HG02588 (cell line): ENCODE data around the gene POLR3C.
"Not testable (repeated sequence)": the region's sequence is repeated elsewhere in the genome, so short reads cannot be mapped to it uniquely, and the experiment has no call there.

Experiments used
- ATAC-seq: cut with Tn5 transposase; IDR thresholded peaks from one replicate; pipeline ENCODE4 v1.9.1; 2021; ENCODE audit warnings: mild to moderate bottlenecking, moderate library complexity; ENCODE audit not compliant: unreplicated experiment

Gene POLR3C, protein sequence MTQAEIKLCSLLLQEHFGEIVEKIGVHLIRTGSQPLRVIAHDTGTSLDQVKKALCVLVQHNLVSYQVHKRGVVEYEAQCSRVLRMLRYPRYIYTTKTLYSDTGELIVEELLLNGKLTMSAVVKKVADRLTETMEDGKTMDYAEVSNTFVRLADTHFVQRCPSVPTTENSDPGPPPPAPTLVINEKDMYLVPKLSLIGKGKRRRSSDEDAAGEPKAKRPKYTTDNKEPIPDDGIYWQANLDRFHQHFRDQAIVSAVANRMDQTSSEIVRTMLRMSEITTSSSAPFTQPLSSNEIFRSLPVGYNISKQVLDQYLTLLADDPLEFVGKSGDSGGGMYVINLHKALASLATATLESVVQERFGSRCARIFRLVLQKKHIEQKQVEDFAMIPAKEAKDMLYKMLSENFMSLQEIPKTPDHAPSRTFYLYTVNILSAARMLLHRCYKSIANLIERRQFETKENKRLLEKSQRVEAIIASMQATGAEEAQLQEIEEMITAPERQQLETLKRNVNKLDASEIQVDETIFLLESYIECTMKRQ

DNA sequence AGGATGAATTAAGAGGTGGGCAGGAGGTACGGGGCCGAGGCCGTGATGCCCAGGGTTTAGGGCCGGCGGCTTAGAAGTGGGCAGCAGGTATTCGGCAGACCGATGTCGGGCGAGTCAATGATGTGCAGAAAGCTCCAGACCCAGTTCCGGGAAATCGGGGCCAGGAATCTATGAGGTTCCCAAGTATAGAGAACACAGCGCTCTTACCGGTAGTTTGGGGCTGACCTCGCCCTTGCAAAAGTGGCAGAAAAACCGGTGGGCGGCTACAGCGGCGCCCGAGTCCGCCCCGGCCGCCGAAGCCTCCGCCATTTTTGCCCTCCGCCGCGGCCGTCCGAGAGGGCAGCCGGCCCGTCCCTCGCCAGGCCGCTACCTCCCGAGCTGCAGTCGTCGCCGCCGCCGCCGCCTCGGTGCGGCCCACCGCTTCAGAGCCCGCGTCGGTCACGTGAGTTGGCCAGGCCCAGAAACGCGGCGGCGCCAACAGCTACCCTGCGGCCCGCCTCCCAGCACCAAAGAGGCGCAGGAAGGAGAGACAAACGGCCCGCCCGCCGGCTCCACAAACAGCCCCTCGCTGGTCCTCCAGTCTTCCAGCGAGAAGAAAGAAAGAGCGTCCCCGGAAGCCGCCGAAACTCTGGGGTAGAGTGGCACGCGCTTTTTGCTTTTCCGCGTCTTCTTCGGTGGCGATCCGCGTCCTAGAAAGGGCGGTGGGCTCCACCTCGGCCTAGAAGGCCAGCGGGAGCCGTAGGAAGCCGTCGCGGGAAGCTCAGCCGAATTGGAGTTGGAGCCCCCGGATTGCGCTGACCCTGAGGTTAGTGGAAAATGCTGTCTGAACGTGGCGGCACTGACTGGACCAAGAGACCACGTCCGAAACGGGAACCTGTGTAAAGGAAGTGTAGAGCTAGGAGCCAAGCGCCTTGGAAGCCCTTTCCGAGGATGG is at the start of gene POLR3C, which contains the start of gene RNF115:
POLR3C (plus strand) TSS at position 636 of the 934 bp plus-strand sequence. CDS start 1,577 bp downstream, outside the sequence.
RNF115 (minus strand) TSS at position 531 of the 934 bp plus-strand sequence; CDS start at position 309, 222 bp downstream.
- peak; percentile 80 for ATAC-seq

- no peak for ATAC-seq
Observed at GRCh38 chr1:145777357-145778145, 46.4 kb upstream of the POLR3C start.

DNA sequence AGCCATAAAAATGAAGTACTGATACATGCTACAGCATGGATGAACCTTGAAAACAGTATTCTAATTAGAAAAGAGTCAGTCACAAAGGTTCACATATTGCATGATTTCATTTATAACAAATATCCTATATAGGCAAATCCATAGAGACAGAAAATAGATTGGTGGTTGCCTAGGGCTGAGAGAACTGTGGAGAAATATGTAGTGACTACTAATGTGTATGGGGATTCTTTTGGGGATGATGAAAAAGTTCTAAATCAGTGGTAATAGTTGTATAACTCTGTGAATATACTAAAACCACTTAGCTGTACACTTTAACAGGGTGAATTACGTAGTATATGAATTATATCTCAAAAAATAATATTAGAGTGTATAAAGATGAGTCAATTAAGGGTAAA is 45.9 kb upstream of the POLR3C start:
- no peak for ATAC-seq

DNA sequence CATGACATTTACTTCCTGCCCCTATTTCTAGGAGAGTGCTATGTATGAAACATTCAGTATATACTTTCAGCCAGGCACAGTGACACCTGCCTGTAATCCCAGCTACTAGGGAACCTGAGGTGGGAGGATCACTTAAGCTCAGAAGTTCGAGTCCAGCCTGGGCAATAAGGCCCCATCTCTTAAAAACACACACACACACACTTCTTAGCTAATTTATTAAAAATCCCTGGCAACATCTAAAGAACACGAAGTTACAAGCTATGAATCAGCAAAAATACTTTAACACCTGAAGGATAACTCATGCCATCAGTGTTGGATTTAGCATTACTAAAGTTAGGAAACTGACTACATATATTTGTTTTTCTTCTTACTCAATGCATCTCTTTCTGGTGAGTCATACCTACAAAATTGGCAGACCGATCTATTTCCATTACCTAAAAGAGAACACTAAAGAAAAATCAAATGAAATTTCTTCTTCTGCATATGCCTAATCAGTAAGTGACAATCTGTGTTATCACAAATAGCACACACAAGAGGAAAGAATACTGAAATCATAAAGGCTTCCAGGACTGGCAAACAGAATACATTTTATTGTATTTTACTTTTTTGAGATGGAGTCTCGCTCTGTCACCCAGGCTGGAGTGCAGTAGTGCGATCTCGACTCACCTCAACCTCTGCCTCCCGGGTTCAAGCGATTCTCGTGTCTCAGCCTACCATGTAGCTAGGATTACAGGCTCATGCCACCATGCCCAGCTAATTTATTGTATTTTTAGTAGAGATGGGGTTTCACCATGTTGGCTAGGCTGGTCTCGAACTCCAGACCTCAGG is 41.5 kb upstream of the POLR3C start:
- ATAC-seq: no peak

GRCh38 chr1:145784409-145784808 is 39.6 kb upstream of the POLR3C start:
- ATAC-seq: no peak

- ATAC-seq: no peak
Observed at GRCh38 chr1:145785547-145785946, 38.5 kb upstream of the POLR3C start.

DNA sequence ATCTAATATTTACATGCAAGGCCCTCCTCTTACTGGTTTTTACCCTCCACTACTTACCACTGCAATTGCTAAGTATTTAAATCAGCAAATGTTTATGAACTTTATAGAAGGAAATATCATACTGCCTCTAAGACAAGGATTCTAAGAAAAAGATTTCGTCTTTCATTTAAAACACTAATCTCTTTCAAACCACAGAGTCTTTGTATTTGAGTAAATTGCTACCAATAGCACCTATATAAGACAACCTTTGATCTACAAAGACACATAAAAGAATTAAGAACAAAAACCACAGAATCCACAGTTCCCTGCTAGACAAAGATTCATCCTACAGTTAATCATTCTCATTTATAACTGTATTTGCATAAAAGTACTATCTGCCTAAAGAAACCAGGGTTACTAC is 37.7 kb upstream of the POLR3C start:
- ATAC-seq: no peak

- ATAC-seq: no peak
Observed at GRCh38 chr1:145788580-145788979, 35.4 kb upstream of the POLR3C start.

- not testable (repeated sequence) for ATAC-seq
Observed at GRCh38 chr1:145791860-145792259, 32.1 kb upstream of the POLR3C start.

GRCh38 chr1:145792484-145792883 is 31.5 kb upstream of the POLR3C start:
- ATAC-seq: no peak

DNA sequence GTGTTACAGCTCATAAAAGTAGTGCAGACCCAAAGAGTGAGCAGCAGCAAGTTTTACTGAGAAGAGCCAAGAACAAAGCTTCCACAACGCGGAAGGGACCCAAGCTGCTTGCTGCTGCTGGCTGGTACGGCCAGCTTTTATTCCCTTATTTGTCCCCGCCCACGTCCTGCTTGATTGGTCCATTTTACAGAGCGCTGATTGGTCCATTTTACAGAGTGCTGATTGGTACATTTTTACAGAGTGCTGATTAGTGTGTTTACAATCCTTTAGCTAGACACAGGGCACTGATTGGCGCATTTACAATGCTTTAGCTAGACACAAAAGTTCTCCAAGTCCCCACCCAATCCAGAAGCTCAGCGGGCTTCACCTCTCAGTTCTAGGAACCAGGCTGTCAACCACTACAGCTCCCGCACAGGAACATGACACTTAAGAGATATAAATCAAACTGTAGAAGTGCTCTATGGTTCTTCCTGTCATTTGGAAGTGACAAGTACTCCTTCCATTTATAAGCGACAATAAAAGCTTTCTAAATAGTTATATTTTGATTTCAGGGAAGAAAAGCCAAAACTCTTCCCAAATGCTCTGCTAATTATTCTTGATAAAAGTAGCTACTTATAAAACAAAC is 28.6 kb upstream of the POLR3C start:
- no peak for ATAC-seq

GRCh38 chr1:145796753-145797152 is 27.2 kb upstream of the POLR3C start:
- ATAC-seq: no peak

GRCh38 chr1:145799806-145800205 is 24.2 kb upstream of the POLR3C start:
- no peak for ATAC-seq

DNA sequence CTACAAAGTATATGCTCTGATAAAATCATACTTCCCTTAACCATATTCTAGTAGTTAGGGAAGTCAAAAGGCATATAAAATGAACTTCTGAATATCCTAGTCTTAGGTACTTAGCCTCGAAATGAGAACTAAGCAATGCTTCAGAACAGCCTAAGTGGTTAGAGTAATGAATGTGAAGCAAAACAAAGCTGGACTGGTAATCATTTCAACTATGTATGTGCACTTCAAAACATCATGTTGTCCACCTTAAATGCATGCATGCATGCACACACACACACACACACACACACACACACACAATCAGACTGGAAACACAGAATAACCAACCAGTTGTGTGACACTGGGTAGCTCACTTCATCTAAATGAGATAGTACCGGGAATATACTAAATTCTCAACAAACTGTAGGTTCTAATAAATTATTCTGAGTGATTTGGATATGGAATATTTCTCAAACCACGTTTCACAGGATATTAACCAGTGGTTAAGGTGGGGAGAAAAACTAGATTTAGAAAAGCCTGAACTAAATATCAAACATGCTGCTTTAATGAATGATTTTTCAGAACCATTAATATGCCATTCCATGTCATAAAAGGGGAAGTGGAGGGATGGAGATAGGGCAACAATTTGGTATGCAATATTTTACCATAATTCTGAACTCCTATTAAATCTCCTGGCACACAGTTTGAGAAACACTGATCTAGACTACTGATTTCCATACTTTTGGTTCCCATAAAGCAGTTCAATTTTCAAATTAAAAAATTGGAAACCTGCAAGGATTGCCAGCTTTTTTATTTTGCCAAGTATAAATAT is 19.6 kb upstream of the POLR3C start:
- ATAC-seq: no peak

- ATAC-seq: no peak
Observed at GRCh38 chr1:145805057-145805456, 18.9 kb upstream of the POLR3C start.

GRCh38 chr1:145806408-145806807 is 17.6 kb upstream of the POLR3C start:
- ATAC-seq: no peak

DNA sequence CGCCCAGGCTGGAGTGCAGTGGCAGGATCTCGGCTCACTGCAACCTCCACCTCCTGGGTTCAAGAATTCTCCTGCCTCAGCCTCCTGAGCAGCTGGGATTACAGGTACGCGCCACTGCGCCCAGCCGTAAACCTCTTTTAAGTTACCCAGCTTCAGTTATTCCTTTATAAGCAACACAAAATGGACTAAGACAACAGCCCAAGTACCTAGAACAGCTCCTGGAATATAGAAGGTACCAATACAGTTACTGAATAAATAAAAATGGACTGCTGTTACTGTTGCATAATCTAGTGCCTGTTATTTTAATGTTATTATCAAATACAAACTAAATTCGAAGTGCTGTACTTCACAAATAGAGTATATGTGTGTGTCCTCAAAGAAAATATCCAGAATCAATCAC is 17.2 kb upstream of the POLR3C start:
- ATAC-seq: no peak
